HG03378 (cell line): Measurements from ENCODE around the gene DAPK1.
A peak's percentile ranks its signal among the peaks of the same experiment; 100 is the strongest.
"Not testable (repeated sequence)": the region's sequence is repeated elsewhere in the genome, so short reads cannot be mapped to it uniquely, and the experiment has no call there.

Experiments used
- ATAC-seq: cut with Tn5 transposase; IDR thresholded peaks from one replicate; pipeline ENCODE4 v1.9.1; 2021; ENCODE audit warnings: mild to moderate bottlenecking, moderate library complexity; ENCODE audit not compliant: unreplicated experiment

DAPK1 gene

DNA sequence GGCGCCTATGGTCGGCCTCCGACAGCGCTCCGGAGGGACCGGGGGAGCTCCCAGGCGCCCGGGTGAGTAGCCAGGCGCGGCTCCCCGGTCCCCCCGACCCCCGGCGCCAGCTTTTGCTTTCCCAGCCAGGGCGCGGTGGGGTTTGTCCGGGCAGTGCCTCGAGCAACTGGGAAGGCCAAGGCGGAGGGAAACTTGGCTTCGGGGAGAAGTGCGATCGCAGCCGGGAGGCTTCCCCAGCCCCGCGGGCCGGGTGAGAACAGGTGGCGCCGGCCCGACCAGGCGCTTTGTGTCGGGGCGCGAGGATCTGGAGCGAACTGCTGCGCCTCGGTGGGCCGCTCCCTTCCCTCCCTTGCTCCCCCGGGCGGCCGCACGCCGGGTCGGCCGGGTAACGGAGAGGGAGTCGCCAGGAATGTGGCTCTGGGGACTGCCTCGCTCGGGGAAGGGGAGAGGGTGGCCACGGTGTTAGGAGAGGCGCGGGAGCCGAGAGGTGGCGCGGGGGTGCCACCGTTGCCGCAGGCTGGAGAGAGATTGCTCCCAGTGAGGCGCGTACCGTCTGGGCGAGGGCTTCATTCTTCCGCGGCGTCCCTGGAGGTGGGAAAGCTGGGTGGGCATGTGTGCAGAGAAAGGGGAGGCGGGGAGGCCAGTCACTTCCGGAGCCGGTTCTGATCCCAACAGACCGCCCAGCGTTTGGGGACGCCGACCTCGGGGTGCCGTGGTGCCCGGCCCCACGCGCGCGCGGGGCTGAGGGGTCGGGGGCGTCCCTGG is 561 bp downstream of the DAPK1 start:
- ATAC-seq, result no peak

DNA sequence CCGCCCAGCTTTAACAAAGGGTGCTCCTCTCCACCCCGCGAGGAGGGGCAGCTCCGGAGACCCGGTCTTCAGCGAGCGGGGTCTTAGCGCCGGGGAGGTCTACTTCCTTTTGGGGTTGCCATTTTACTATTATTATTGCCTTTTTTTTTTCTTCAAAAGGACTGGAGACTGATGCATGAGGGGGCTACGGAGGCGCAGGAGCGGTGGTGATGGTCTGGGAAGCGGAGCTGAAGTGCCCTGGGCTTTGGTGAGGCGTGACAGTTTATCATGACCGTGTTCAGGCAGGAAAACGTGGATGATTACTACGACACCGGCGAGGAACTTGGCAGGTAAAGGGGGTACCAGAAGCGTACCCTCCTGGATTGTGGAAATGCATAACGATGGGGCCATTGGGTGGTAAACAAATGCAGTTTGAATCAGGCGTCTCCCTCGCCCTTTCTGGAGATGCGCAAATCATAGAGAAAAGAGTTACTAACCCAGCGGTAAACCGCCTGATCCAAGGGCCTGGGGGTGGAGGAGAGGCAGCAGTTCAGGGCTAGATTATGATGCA is 1.2 kb downstream of the DAPK1 start:
- ATAC-seq, result no peak

DNA sequence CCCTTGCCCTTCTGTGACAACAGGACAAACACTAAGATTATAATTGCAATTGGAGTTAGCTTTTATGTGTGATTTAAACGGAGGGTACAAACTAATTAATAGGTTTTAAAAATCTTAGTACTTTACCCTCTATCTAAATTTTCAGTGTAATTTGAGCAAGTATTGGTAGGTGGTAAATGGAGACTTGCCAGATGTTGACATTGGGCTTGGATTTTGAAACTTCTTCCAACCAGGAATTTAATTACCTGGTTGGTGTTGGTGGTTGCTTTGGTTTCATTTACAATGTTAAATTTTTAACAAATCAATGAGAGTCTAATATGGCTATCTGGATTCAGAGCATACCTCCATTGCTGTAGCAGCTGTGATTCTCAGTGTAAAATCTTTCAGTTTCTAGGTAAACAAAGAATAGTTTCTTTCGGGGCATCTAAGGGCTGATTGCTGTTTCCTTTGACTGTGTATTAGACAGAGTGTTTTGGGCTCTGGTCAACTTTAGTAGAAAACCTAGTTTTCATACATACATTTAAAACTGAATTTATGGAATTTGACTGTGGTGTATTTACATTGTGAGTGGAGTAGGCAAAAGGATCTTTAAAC is 1.9 kb downstream of the DAPK1 start:
- ATAC-seq, result peak; percentile 45

DNA sequence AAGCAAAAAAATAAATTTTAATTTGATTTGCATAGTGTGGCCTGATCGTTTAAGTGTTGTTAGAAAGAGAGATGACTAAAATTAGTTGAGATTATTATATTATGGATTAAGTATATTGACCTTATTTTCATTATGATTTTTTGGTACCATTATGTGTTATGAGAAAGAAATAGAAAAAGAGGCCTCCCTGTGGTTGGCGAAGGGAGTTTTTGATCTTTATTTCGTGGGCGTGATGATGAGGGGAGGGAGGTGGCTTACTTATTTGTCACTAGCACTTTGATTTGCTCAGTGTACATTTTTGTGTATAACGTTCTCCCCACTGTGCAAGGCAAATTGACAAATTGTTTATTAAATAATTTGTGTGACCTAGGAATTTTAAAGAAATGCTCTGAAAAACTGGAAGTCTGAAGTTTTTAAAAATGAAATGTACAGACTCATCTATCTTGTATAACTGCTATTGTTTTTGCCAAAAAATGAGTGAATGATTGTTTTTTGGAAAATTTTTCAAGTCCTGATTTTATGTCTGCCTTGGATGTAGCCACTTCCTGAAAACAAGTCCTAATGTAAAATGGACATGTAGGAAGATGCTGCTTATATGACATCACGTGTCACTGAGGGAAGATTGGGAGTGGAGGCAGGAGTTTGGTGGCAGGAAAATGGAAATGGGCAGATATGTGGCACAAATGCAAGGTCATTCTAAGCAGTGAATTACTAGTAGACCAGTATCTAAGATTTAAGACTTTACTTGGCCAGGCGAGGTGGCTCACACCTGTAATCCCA is 3.0 kb downstream of the DAPK1 start:
- ATAC-seq, result no peak

DNA sequence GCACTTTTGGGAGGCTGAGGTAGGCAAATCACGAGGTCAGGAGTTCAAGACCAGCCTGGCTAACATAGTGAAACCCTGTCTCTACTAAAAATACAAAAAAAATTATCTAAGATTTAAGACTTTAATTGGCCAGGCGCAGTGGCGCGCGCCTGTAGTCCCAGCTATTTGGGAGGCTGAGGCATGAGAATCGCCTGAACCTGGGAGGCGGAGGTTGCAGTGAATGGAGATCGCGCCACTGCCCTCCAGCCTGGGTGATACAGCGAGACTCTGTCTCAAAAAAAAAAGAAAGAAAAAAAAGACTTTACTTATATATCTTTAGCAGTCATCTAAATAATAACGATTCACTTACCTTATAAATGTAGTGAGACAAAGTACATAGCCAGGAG is 3.6 kb downstream of the DAPK1 start:
- not testable (repeated sequence) for ATAC-seq

DNA sequence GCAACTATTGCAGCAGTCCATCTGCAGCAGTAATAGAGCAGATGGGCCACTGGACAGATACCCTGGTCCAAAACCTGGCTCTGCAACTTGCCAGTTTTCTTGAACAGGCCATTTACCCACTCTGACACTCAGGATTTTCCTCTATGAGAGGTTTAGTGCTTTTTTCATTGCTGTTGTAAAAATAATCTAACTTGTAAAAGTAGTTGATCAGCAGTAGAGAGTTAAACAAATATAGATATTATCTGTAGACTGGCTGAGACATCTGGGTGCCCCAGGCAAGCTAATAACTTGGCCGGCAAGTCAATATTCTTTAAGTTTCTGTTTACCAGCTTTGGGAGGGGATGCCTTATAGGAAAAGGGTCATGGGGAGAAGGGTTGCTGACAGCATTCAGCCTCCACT is 4.1 kb downstream of the DAPK1 start:
- ATAC-seq, result no peak

DNA sequence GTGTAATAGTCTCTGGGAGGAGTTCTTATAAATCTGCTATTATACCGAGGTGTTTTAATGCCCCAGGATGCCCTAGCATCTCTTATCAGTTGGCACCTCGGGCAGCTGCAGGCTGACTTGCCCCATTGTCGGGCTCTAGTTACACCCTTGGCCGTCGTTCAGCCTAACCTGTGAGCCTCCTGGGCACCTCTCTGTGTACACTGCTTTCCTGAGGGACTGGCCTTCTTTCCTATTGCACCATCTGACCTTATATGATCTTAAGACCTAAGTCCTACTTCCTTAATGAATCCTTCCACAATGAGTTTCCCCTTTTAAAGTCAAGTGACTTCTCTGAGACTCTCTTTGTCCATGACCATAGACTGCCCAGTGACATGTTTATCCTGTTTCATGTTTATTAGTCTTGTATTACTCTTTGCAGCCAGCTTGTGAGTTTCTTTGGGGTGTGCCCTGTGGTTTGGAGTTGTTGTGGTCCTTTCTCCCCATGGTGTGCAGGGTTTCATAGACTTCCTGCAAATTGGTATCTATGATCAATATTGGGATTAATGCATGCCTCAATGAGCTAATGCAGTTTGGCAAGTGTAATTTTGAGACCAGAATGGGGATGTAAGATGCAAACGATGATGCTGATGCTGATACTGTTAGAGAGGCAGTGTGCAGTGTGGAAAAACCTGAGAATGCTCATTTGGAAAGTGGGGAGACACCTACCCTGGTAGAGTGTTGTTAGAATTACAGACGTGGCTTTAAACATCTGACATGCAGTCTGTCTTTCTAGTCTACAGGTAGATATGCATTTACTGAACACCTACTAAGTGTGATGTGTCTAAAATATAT is 4.9 kb downstream of the DAPK1 start:
- ATAC-seq, result no peak

DNA sequence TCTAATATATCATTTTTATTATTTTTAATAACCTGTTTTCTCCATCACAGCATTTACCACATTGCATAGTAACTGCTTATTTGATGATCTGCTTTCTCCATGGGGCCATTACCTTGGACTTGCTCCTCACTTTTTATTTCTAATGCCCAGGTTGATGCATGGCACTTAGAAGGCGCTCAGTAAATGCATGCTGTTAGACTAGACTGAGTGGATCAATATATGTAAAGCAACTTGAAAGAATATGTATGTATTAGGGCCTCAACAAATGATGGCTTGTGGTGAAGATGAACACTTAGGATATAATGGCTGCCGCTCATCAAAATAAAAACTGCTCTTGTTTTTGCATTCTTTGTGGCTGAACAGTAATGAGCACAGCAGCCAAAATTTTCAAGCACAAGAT is 5.8 kb downstream of the DAPK1 start:
- no peak for ATAC-seq

DNA sequence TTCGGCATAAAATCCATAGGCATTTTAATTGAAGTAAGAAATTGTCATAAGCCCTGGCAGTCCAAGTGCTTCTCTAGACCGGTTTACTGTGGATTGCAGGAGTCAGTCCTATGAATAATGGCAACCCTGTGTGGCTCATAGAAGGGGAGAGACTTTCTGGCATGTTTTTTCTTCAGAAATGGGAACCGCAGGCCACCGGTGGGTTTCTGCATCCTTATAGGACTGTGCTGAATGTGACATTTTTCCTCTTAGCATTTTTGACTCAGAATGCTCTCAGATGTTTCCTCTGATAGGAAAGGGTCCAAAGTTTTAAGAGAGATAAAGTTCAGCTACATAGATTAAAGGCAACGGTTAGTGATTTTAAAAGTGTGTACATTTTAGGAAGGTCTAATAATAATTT is 6.3 kb downstream of the DAPK1 start:
- ATAC-seq, result no peak

DNA sequence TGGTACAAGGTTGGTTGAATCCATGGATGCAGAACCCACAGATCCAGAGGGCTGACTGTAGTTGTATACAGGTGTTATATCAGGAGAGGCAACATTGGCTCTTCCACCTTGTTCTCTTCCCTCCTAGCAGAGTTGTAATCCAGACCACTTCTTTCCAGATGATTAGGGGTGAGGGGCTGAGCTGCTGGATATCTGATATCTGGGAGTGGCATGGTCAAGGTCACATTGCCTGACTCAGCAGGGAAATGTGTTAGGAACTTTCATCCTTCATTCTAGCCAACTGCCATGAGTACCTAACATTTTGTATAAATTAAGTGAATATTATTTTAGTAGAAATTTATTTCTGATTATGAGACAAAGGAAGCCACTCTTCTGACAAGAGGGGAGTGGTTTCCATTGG is 7.3 kb downstream of the DAPK1 start:
- no peak for ATAC-seq

DNA sequence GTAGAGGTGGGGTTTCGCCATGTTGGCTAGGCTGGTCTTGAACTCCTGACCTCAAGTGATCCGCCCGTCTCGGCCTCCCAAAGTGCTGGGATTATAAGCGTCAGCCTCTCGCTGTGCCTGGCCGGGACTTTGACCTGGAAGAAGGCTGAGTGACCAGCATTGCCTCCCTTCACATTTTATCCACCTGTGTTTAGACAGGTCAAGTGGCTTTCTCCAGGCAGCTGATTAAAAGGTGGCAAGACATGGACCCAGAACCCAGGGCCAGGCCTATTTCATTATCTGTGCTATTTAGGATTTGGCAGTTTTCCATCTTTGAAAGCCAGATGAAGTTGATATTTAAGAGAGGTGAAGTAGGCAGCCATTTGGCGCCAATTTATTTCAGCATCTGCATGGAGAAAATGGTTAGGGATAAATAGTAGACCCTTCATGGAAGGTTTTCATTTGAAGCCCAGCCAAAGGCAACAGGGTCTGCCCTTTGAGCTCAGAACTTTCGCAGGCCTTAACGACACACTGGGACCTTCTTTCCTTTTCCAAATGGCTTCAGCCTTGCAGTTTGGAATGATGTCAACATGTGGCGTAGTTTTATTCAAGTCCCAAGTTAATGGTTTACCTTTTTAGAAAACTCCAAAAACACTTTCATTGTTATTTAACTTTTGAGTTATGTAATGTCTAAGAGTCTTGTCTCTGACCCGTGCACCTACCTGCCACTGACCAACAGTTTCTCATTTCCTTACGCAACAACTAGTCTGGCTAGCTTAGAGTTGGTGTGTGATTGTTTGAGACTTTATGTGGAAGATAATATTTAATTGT is 8.4 kb downstream of the DAPK1 start:
- ATAC-seq, result no peak

DNA sequence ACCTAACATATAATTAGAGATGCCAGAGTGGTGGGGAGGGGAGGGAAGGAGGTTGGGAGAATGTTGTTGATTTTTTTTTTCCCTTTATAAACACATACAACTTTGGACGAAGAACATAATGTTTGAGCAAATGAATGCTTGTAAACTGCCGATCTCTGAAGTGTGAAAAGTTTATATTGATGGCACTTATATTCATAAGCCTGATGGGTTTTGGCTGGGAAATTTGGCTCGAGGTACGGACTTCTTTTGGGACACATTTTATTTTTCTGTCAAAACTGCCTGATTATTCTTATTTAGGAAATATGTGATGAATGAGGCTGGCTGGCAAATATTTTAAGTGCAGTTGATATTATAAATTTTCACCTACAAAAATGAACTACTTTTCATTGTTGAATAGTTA is 9.9 kb downstream of the DAPK1 start:
- ATAC-seq, result no peak

DNA sequence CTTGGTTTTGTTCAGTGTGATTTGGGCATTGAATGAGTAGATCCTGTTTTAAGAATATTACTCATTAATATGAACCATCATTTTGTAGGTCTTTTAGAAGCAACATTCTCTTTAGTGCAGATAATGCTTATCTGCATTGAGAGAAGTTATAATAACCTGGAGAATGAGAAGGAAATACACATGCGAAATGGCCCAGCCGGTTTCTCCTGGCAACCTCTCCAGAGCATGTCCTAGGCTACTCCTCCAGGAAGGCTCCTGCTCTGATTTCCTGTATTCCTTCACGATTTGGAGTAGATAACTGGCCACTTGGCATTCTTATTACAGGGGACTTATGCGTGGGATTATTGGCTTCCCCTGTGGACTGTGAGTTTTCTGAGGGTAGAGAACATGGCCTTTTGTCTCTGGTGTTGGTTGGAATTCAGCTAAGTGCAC is 12.6 kb downstream of the DAPK1 start:
- no peak for ATAC-seq

DNA sequence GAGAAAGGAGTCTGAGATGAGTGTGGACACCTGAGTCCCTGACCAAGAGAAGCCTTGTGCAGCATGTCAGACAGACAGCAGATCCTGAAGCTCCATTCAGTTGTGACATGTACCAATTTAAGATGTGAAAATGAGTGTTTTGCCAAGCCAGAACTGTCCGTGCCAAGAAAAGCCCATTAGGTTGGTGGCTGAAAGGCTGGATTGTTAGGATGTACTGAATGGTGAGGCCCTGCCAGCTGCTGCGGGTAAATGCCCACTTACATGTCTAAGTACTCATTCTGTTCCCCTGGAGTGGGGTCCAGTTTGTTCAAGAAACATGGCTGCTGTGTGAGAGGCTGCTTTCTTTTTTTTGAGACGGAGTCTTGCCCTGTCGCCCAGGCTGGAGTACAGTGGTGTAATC is 14.6 kb downstream of the DAPK1 start:
- ATAC-seq, result no peak

DNA sequence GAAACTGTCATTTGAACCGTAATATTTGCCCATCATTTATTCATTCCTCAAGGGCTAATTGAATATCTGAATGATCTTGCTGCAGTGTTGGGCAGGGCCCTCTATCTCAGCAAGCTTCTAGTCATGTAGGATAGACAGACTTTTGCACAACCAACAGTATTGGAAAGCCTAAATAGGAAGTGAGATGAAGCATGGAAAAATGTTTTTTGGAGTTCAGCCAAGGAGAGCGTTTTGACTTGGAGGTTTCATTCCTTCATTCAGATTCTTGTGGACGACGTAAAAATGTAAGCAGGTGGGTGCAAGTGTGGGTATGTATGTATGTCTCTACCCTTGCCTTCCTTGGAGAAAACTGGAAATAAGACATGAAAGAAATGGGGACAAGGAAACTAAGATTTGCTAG is 15.5 kb downstream of the DAPK1 start:
- ATAC-seq, result no peak

DNA sequence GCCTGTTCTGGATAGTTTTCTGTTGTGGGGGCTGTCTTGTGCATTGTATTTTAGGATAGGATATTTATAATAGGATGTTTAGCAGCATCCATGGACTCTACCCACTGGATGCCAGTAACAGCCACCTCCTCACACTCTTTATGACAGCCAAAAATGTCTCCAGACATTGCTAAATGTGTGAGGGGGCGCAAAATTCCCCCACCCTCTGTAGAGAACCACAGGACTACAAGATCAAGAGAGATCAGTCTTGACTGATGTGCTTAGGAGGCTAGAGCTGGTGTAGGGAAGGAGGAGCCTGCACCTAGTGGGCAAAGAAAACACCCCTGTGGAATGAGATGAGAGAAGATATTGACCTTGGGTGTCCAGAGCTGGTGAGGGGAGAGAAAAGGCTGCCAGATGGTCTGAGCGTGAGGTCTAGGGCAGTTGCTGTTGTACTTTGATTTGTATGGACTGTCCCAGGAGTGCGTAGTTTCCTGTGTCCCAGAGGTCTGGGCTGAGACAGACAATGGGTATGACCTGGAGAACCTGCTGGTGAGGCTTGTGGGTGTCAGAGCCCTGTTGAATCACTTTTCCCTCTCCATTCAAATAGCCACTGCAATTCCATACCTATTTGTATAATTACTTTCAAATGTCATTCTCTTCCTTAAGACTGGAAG is 16.3 kb downstream of the DAPK1 start:
- no peak for ATAC-seq

DNA sequence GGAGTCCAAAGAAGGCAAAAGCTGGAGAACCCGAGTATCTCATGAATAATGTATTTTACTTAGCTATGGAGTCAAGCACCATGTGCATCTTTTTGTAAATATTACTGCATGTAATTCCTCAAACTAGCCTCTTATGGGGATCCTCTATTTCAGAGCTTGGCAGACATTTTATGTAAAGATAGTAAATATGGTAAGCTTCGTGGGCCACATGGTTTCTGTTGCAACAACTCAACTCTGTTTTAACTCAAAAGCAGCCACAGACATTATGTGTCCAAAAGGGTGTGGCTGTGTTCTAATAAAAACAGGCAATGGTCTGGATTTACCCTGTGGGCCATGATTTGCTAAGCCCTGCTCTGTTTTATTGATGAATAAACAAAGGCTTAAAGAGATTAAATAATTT is 17.3 kb downstream of the DAPK1 start:
- ATAC-seq, result no peak

DNA sequence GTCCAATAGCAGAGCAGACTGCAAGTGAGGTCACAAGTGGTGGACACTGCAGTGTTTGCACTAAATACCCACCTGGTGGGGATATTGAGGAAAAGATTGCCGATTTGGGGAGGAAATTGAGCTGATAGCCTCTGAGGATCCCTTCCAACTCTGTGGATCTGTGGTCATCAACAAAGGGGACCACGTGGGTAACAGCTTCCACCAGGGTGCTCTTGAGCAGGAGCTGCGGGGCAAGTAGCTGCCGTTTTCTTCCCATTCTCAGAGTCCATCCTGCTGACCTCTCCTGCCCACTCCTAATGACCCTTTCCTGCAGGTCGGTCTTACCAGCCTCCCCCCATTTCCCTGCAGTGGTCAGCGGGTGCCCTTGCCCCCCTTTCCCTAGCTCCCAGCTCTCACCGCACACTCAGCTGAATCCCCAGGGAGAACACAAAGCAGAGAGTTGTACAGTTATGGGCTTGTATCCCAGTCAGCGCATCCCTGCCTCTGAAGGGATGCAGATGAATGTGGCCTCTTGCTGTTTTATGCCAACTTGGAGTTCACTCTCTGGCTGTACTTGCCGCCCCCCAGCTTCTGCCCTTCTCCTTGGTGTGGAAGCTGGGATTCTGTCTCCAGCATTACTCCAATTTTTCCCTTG is 18.0 kb downstream of the DAPK1 start:
- ATAC-seq, result no peak
